CD4-positive, alpha-beta T cell treated with Interleukin-15 for 4 hours (primary cell): Measurements from ENCODE around the gene PCNX1.
"Not testable (repeated sequence)": the region's sequence is repeated elsewhere in the genome, so short reads cannot be mapped to it uniquely, and the experiment has no call there.

Experiments used
- DNase-seq: peaks from one replicate; pipeline ENCODE4 v3.0.0-alpha.2; 2020; ENCODE audit warnings: low spot score

Gene PCNX1

DNA sequence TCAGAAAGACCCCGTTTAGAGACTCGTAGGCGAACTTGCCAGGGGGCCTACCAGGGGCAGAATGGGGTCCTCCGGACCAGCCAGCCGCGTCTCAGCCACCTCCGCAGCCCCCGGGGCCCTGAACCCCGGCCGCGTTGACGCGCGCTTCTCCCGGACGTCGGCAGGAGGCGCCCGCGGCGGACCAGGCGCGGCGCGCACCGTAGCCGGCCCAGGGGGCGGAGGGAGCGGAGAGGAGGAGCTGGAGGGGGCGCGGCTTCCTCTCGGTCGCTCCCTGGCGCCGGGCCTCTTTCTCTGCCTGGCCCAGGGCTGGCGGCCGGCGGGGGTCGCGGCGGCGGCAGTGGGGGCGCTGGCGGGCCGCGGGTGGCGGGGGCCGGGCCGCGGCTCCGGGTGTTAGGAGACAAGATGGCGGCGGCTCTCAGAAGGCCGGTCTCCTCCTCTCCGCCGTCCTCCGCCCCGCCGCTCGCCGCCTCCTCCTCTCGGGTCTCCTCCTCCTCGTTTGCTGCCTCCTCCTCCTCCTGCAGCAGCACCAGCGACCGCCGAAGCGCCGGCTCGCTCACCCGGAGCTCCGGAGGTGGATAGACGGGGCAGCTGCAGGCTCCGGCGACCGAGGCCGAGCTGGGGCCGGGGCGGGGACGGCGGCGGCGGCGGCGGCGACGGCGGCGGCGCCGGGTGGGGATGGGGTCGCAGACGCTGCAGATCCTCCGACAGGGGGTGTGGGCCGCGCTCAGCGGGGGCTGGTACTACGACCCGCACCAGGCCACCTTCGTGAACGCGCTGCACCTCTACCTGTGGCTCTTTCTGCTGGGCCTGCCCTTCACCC, at the start of gene PCNX1:
Gene PCNX1 (plus strand): TSS at position 284 of the 820 bp plus-strand sequence. CDS start 392 bp downstream, at position 676.
- peak; percentile 90 for DNase-seq

- DNase-seq: no peak
Measured at GRCh38 chr14:70857496-70857890, 49.8 kb upstream of the PCNX1 start.

DNA sequence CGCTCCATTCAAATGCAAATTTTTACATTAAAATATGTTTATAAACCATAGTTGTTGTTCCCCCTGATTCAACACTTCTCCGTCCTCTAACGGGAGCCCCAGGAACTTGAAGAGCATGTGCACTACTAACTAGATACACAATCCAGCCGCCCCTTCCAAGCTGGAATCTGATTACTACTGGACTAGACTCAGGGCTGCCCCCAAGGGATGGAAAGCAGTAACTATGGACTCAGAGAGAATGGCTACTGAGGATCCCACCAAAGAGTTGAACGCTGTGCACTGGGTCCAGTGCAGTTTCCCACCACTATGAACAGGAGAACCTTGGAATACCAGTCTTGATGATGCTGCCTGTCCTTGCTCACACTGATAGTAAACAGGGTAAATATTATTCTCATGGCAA, 48.6 kb upstream of the PCNX1 start:
- DNase-seq: no peak

DNA sequence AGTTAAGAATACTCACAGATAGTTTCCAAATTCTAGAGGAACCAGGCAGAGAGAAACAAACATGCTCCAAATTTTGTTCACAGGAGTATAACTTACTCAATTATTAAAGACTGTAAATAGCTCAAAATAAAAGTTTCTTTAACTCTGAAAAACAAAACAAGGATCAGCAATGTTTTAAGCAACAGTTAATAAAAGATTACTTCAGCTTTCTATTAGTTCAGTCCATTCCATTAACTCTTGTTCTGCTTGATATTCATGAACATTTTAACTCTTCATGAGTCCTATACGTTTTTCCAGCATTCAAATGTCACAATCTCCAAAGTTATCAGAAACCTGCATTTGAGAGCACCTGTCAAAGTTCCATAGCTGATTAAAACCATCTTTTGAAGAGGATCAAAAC, 40.3 kb upstream of the PCNX1 start:
- DNase-seq: not testable (repeated sequence)

- DNase-seq: no peak
Measured at GRCh38 chr14:70871001-70871400, 36.3 kb upstream of the PCNX1 start.

DNA sequence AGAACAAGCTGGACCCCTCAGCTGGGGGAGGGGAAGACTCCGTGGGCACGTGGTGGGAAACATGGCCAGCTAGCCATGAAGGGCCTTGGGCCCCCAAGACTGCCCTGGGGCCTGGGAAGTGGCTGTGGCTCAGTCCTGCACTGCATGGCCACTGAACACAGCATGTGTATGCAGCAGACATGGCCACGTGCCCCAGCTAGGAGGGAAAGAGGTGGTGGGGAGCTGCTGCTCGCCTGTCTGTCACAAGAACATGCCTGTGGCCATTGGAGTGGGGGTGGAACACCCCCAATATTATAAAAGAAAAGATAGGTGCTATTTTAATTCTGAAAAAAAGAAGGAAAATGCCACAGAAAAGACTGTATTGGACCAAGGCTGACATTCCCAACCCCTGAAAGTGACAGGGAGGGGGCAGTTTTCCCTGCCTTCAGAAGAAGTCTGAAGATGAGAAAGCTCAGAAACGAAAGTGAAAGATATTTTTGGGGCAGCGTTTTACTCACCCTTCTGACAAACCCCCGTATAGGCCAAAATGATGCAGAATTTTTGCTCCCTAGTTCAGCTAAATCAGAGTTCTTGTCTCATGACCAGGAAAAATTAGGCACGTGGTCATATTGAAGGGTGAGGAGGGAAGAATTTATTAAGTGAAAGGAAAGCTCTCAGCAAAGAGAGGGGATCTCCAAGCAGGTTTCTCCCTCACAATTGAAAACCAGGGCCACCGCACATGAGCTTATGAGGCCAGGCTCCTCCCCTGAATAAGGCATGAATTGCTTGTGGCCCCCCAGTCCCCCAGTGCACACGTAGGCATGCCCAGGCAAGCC, 35.2 kb upstream of the PCNX1 start:
- DNase-seq: peak; percentile 37

GRCh38 chr14:70872678-70873020, 34.6 kb upstream of the PCNX1 start:
- DNase-seq: no peak

DNA sequence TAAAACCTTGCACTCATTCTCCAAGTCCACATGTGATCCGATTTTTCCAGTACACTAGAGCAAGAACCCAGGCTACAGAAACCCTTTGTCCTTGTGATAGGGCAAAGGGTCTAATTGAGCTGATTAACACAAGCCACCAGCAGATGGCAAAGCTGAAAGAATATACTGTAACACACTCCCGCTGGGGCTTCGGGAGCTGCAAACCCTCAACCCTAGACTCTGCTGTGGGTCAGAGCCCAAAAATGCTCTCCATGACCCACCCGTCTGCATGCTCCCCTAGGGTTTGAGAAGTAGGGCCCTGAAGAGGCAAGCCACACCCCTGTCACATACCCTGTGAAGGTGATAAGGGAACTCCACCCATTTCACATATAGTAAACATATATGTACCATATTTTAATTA, 33.6 kb upstream of the PCNX1 start:
- no peak for DNase-seq

DNA sequence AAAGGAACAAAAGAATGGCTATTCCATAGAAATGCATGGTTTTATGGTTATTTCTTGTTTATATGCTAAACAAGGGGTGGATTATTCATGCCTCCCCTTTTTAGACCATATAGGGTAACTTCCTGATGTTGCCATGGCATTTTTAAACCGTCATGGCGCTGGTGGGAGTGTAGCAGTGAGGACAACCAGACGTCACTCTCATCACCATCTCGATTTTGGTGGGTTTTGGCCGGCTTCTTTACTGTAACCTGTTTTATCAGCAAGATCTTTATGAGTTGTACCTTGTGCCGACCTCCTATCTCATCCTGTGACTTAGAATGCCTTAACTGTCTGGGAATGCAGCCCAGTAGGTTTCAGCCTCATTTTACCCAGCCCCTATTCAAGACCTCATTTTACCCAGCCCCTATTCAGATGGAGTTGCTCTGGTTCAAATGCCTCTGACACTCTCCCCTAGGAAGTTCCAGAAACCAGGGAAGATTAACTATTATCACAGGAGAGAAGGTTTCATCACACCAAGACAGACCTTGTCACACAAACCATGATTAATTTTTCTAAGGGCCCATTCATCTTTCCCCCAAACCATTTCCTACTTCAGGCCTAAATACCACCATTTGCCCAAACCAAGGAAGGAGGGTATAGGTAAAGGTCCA, 31.3 kb upstream of the PCNX1 start:
- DNase-seq: not testable (repeated sequence)

- DNase-seq: no peak
Measured at GRCh38 chr14:70879448-70879847, 27.8 kb upstream of the PCNX1 start.

- not testable (repeated sequence) for DNase-seq
Measured at GRCh38 chr14:70880888-70881287, 26.4 kb upstream of the PCNX1 start.

- no peak for DNase-seq
Measured at GRCh38 chr14:70881549-70882177, 25.6 kb upstream of the PCNX1 start.

- DNase-seq: no peak
Measured at GRCh38 chr14:70882776-70883492, 24.3 kb upstream of the PCNX1 start.

- no peak for DNase-seq
Measured at GRCh38 chr14:70884595-70885342, 22.5 kb upstream of the PCNX1 start.

- DNase-seq: no peak
Measured at GRCh38 chr14:70885343-70886022, 21.8 kb upstream of the PCNX1 start.

- DNase-seq: peak; percentile 54
Measured at GRCh38 chr14:70886421-70887206, 20.6 kb upstream of the PCNX1 start.

- no peak for DNase-seq
Measured at GRCh38 chr14:70887207-70887681, 20.0 kb upstream of the PCNX1 start.

DNA sequence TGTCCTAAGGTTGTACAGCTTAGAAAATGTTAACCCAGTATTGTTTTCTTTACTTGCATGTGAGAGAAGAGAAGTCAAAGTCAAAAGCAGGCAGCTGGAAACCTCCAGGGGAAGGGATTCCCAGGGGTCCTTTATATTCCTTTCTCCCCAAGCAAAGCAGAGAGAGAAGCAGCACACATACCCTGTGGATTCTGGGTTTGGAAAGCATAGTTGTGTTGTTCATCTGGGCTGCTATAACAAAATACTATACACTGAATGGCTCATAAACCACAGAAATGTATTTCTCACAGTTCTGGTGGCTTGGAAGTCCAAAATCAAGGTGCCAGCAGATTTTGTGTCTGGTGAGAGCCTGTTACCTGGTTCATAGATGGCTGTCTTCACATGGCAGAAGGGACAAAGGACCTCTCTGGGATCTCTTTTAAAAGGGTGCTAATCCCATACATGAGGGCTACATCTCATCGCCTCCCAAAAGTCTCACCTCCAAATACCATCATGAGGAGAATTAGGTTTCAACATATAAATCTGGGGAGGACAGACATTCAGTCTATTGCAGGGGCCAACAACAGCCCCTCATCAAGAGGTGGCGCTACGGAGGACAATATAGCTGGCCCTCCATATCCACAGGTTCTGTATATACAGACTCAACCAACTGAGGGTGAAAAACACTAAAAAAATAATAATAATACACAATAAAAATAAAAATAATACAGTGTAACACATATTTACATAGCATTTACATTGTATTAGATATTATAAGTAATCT, 19.3 kb upstream of the PCNX1 start:
- DNase-seq: no peak
